ENCODE data around the gene BRK1.

The BRK1 gene

GRCh38 chr3:10093678-10094077 is 21.8 kb upstream of the BRK1 start:
- TF ChIP-seq CTCF (conservative IDR thresholded peaks at IDR 0.05) = no peak
- H3K27ac ChIP-seq = no peak overlapping the region

DNA sequence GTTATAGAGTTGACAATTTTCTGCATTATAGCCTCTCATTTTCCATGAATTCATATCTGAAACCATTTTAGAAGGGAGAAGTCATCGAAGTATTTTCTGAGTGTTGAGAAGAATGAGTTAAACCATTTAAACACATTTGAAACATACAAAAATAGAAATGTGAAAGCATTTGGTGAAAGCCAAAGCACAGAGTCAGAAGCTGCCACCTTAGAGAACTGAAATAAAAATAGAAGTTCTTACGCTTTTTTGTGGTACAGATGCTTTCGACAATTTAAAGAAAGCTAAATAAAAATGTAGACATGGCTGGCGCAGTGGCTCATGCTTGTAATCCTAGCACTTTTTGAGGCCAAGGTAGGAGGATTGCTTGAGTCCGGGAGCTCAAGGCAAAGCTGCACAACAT is 16.4 kb upstream of the BRK1 start:
- no peak for TF ChIP-seq CTCF (conservative IDR thresholded peaks at IDR 0.05)
- H3K27ac ChIP-seq = no peak overlapping the region

DNA sequence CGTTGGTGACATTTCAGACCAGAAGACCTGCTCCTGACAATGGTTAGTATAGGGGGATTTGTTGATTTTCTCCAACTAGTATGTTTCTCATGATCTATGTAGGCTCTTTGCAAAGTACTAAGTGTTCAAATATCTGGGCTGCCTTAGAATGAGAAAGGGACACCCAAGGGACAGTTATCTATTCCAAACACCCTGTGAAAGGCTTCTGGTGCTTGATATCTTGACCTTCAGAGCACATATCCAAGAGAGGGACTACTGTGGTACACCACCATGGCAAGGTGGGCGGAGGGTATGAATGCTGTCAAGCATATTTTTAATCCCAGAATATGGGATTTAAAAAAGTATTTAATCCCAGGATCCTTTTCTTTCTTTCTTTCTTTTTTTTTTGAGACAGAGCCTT is 8.6 kb upstream of the BRK1 start:
- no peak overlapping the region for H3K27ac ChIP-seq
- no peak for TF ChIP-seq CTCF (conservative IDR thresholded peaks at IDR 0.05)

GRCh38 chr3:10108091-10108490 is 7.4 kb upstream of the BRK1 start, which contains the start of gene FANCD2OS:
Gene FANCD2OS (minus strand): TSS chr3:10108255. CDS start chr3:10104774, 3,481 bp downstream.
- TF ChIP-seq CTCF (conservative IDR thresholded peaks at IDR 0.05) = no peak
- H3K27ac ChIP-seq = no peak within 1 kb of the TSS

- H3K27ac ChIP-seq = peak overlapping the region; percentile 74
- TF ChIP-seq CTCF (conservative IDR thresholded peaks at IDR 0.05) = no peak
Measured at GRCh38 chr3:10116138-10116460, 624 bp downstream of the BRK1 start.

DNA sequence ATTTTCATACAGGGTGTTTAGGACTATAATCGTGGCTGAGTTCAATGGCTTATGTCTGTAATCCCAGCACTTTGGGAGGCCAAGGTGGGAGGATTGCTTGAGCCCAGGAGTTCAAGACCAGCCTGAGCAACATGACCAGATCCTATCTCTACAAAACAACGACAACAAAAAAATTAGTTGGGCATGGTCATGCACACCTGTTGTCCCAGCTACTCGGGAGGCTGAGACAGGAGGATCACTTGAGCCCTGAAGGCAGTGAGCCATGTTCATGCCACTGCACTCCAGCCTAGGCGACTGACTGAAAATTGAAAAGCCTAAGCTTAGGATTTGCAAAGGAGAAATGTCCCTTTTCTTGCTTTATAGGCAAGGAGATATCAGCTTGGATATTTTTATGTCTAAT is 1.5 kb downstream of the BRK1 start:
- TF ChIP-seq CTCF (conservative IDR thresholded peaks at IDR 0.05) = no peak

DNA sequence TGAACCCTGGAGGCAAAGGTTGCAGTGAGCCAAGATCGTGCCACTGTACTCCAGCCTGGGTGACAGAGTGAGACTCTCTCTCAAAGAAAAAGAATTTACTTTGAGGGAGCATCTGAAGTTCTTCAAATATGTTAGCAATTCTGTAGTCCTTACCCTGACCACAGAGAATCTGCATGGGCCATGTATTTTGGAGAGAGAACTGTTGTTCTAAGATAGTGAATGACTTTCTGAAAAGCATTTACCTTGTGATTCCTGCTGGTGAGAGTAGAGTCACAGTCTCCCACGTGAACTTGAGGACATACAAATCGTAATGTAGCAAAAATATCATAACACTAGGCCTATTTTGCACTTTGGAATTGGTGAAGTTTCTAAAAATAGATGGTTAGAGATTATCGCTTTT is 3.9 kb downstream of the BRK1 start:
- H3K27ac ChIP-seq = no peak overlapping the region
- no peak for TF ChIP-seq CTCF (conservative IDR thresholded peaks at IDR 0.05)

More for the DNA sequence above, 1.5 kb downstream of the BRK1 start:
- peak overlapping the region; percentile 74; the same call in 1 of the 2 replicates for H3K27ac ChIP-seq

DNA sequence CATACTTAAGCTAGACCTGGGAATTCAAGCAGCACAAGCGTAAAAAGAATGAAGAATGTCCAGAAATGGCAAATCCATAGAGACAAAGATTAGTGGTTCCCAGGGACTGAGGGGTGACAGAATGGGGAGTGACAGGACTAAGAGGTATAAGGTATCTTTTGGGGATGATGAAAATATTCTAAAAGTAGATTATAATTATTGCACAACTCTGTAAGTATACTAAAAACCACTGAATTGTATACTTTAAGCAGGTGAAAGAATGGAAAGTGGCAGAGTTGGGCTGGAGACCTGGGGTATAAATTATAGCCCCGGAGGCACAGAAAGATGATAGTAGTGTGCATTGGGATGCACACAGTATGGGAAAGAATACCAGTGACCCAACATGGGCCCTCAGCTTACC is 5.6 kb downstream of the BRK1 start:
- TF ChIP-seq CTCF (conservative IDR thresholded peaks at IDR 0.05) = no peak
- no peak overlapping the region for H3K27ac ChIP-seq
